ENCODE data around the gene SCN11A. TPM values are rescaled to one million over a fixed set of nuclear protein-coding genes. Genes with fewer than 3 reads are reported as not detected.

SCN11A gene
- polyA plus RNA-seq, 4 donors, result 0.32 to 3.9 TPM; not detected in 2

GRCh38 chr3:39024497-39024896 is 27.2 kb downstream of the SCN11A start:
- peaks cover 0 to 2% of the 10 kb centered on the region in 2 donors for H3K9me3 ChIP-seq (ENCODE audit: control insufficient read depth in 2 of 2, insufficient read depth in 1 of 2, low read depth in 1 of 2, low read length in 1 of 2)
- H3K4me3 ChIP-seq (ENCODE audit: low read depth in 1 of 3, low read length in 3 of 3), result no peak overlapping the region
- H3K4me1 ChIP-seq (ENCODE audit: control insufficient read depth in 3 of 3, insufficient read depth in 2 of 3, low read depth in 1 of 3, low read length in 2 of 3), result no peaks in the 10 kb centered on the region
- FAIRE-seq, result no peak
- no peak overlapping the region for H3K27ac ChIP-seq (ENCODE audit: low read depth in 1 of 3, low read length in 2 of 3)
- no peak for DNase-seq
- no peaks in the 10 kb centered on the region for H3K27me3 ChIP-seq (ENCODE audit: control insufficient read depth in 3 of 3, insufficient read depth in 3 of 3, low read length in 3 of 3)
- H3K36me3 ChIP-seq (ENCODE audit: control insufficient read depth in 3 of 3, insufficient read depth in 2 of 3, low read depth in 1 of 3, low read length in 3 of 3), result no peaks in the 10 kb centered on the region

GRCh38 chr3:39022286-39022630 is 29.5 kb downstream of the SCN11A start:
- H3K4me3 ChIP-seq (ENCODE audit: low read depth in 1 of 3, low read length in 3 of 3), result no peak overlapping the region

GRCh38 chr3:39021465-39022285 is 30.1 kb downstream of the SCN11A start:
- H3K4me3 ChIP-seq (ENCODE audit: low read depth in 1 of 3, low read length in 3 of 3), result no peak overlapping the region
- no peaks in the 10 kb centered on the region for H3K27me3 ChIP-seq (ENCODE audit: control insufficient read depth in 3 of 3, insufficient read depth in 3 of 3, low read length in 3 of 3)
- no peaks in the 10 kb centered on the region for H3K36me3 ChIP-seq (ENCODE audit: control insufficient read depth in 3 of 3, insufficient read depth in 2 of 3, low read depth in 1 of 3, low read length in 3 of 3)
- peaks cover 0 to 2% of the 10 kb centered on the region in 2 donors for H3K9me3 ChIP-seq (ENCODE audit: control insufficient read depth in 2 of 2, insufficient read depth in 1 of 2, low read depth in 1 of 2, low read length in 1 of 2)
- no peak for DNase-seq
- no peaks in the 10 kb centered on the region for H3K4me1 ChIP-seq (ENCODE audit: control insufficient read depth in 3 of 3, insufficient read depth in 2 of 3, low read depth in 1 of 3, low read length in 2 of 3)
- FAIRE-seq, result no peak
- no peak overlapping the region for H3K27ac ChIP-seq (ENCODE audit: low read depth in 1 of 3, low read length in 2 of 3)
- 85 to 90% (median 87%) methylated on average over 4 of the region's 4 CpGs for WGBS, 3 donors

More at GRCh38 chr3:39022286-39022630, 29.5 kb downstream of the SCN11A start:
- H3K27ac ChIP-seq (ENCODE audit: low read depth in 1 of 3, low read length in 2 of 3), result no peak overlapping the region
- peaks cover 0 to 2% of the 10 kb centered on the region in 2 donors for H3K9me3 ChIP-seq (ENCODE audit: control insufficient read depth in 2 of 2, insufficient read depth in 1 of 2, low read depth in 1 of 2, low read length in 1 of 2)
- no peaks in the 10 kb centered on the region for H3K36me3 ChIP-seq (ENCODE audit: control insufficient read depth in 3 of 3, insufficient read depth in 2 of 3, low read depth in 1 of 3, low read length in 3 of 3)
- no peak for DNase-seq
- no peaks in the 10 kb centered on the region for H3K4me1 ChIP-seq (ENCODE audit: control insufficient read depth in 3 of 3, insufficient read depth in 2 of 3, low read depth in 1 of 3, low read length in 2 of 3)
- H3K27me3 ChIP-seq (ENCODE audit: control insufficient read depth in 3 of 3, insufficient read depth in 3 of 3, low read length in 3 of 3), result no peaks in the 10 kb centered on the region
- no peak for FAIRE-seq

- H3K4me3 ChIP-seq (ENCODE audit: low read depth in 1 of 3, low read length in 3 of 3), result no peak overlapping the region
- no peaks in the 10 kb centered on the region for H3K27me3 ChIP-seq (ENCODE audit: control insufficient read depth in 3 of 3, insufficient read depth in 3 of 3, low read length in 3 of 3)
- H3K9me3 ChIP-seq (ENCODE audit: control insufficient read depth in 2 of 2, insufficient read depth in 1 of 2, low read depth in 1 of 2, low read length in 1 of 2), result peaks cover 0 to 2% of the 10 kb centered on the region in 2 donors
- FAIRE-seq (no peak), DNase-seq (no peak)
- H3K36me3 ChIP-seq (ENCODE audit: control insufficient read depth in 3 of 3, insufficient read depth in 2 of 3, low read depth in 1 of 3, low read length in 3 of 3), result no peaks in the 10 kb centered on the region
- 81 to 89% (median 89%) methylated on average over 1 of the region's 1 CpG for WGBS, 3 donors
- no peak overlapping the region for H3K27ac ChIP-seq (ENCODE audit: low read depth in 1 of 3, low read length in 2 of 3)
- no peaks in the 10 kb centered on the region for H3K4me1 ChIP-seq (ENCODE audit: control insufficient read depth in 3 of 3, insufficient read depth in 2 of 3, low read depth in 1 of 3, low read length in 2 of 3)
These were observed 30.7 kb downstream of the SCN11A start for GRCh38 chr3:39021029-39021428.

- DNase-seq (no peak), FAIRE-seq (no peak)
- 36 to 58% (median 52%) methylated on average over 2 of the region's 2 CpGs for WGBS, 3 donors
- Histone ChIP-seq H3K4me1 (ENCODE audit: control insufficient read depth in 3 of 3, insufficient read depth in 2 of 3, low read depth in 1 of 3, low read length in 2 of 3) (no peaks in the 10 kb centered on the region), H3K36me3 (ENCODE audit: control insufficient read depth in 3 of 3, insufficient read depth in 2 of 3, low read depth in 1 of 3, low read length in 3 of 3) (no peaks in the 10 kb centered on the region), H3K27ac (ENCODE audit: low read depth in 1 of 3, low read length in 2 of 3) (no peak overlapping the region), H3K4me3 (ENCODE audit: low read depth in 1 of 3, low read length in 3 of 3) (no peak overlapping the region), H3K9me3 (ENCODE audit: control insufficient read depth in 2 of 2, insufficient read depth in 1 of 2, low read depth in 1 of 2, low read length in 1 of 2) (peaks cover 0 to 2% of the 10 kb centered on the region in 2 donors), H3K27me3 (ENCODE audit: control insufficient read depth in 3 of 3, insufficient read depth in 3 of 3, low read length in 3 of 3) (no peaks in the 10 kb centered on the region)
These were observed 32.4 kb downstream of the SCN11A start for GRCh38 chr3:39019299-39019698.

DNA sequence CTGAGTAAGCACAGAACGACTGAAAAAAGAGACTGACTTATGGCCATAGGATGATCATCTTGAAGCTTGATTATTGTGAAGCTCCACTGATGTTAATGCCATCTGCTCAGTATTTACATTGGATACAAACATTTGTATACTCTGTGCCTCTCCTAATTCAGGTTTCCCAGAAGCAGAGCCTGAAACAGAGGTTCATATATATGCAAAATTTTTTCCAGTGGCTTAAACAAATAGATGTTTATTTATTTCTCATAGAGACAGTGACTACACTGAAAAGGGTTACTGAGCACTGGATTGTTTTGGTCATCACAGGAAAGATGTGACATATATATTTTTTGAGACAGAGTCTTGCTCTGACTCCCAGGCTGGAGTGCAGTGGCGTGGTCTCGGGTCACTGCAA is 36.3 kb downstream of the SCN11A start:
- FAIRE-seq (no peak), DNase-seq (no peak)
- Histone ChIP-seq H3K36me3 (ENCODE audit: control insufficient read depth in 3 of 3, insufficient read depth in 2 of 3, low read depth in 1 of 3, low read length in 3 of 3) (no peaks in the 10 kb centered on the region), H3K9me3 (ENCODE audit: control insufficient read depth in 2 of 2, insufficient read depth in 1 of 2, low read depth in 1 of 2, low read length in 1 of 2) (no peaks in the 10 kb centered on the region), H3K4me1 (ENCODE audit: control insufficient read depth in 3 of 3, insufficient read depth in 2 of 3, low read depth in 1 of 3, low read length in 2 of 3) (no peaks in the 10 kb centered on the region), H3K27me3 (ENCODE audit: control insufficient read depth in 3 of 3, insufficient read depth in 3 of 3, low read length in 3 of 3) (no peaks in the 10 kb centered on the region), H3K4me3 (ENCODE audit: low read depth in 1 of 3, low read length in 3 of 3) (no peak overlapping the region), H3K27ac (ENCODE audit: low read depth in 1 of 3, low read length in 2 of 3) (no peak overlapping the region)
- WGBS, 3 donors, result 79 to 90% (median 86%) methylated on average over 3 of the region's 3 CpGs

GRCh38 chr3:39013921-39014509 is 37.7 kb downstream of the SCN11A start:
- Histone ChIP-seq H3K4me3 (ENCODE audit: low read depth in 1 of 3, low read length in 3 of 3) (no peak overlapping the region), H3K27ac (ENCODE audit: low read depth in 1 of 3, low read length in 2 of 3) (no peak overlapping the region), H3K4me1 (ENCODE audit: control insufficient read depth in 3 of 3, insufficient read depth in 2 of 3, low read depth in 1 of 3, low read length in 2 of 3) (no peaks in the 10 kb centered on the region), H3K36me3 (ENCODE audit: control insufficient read depth in 3 of 3, insufficient read depth in 2 of 3, low read depth in 1 of 3, low read length in 3 of 3) (no peaks in the 10 kb centered on the region), H3K9me3 (ENCODE audit: control insufficient read depth in 2 of 2, insufficient read depth in 1 of 2, low read depth in 1 of 2, low read length in 1 of 2) (no peaks in the 10 kb centered on the region), H3K27me3 (ENCODE audit: control insufficient read depth in 3 of 3, insufficient read depth in 3 of 3, low read length in 3 of 3) (no peaks in the 10 kb centered on the region)
- FAIRE-seq (no peak), DNase-seq (no peak)
- 45 to 72% (median 46%) methylated on average over 4 of the region's 4 CpGs for WGBS, 3 donors

DNA sequence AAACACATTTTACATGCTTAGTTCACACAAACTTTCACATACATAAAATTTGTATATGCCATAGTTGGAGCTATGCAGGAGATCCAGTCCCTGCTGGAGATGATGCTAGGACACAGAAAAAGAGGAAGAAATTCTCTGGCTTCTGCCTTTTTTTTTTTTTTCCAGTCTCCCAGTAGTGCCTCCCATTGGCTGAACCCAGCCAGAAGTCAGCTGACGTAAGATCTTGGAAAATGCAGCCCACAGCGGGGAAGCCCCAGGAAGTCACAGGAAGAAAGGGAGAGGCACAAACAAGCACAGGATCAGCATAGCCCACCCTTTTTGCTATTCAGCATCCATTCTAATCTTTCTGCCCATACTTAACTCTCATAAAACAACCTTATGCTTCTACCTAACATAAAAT is 38.5 kb downstream of the SCN11A start:
- no peaks in the 10 kb centered on the region for H3K4me1 ChIP-seq (ENCODE audit: control insufficient read depth in 3 of 3, insufficient read depth in 2 of 3, low read depth in 1 of 3, low read length in 2 of 3)
- no peak overlapping the region for H3K4me3 ChIP-seq (ENCODE audit: low read depth in 1 of 3, low read length in 3 of 3)
- DNase-seq (no peak), FAIRE-seq (no peak)
- no peak overlapping the region for H3K27ac ChIP-seq (ENCODE audit: low read depth in 1 of 3, low read length in 2 of 3)
- H3K36me3 ChIP-seq (ENCODE audit: control insufficient read depth in 3 of 3, insufficient read depth in 2 of 3, low read depth in 1 of 3, low read length in 3 of 3), result no peaks in the 10 kb centered on the region
- H3K27me3 ChIP-seq (ENCODE audit: control insufficient read depth in 3 of 3, insufficient read depth in 3 of 3, low read length in 3 of 3), result no peaks in the 10 kb centered on the region
- H3K9me3 ChIP-seq (ENCODE audit: control insufficient read depth in 2 of 2, insufficient read depth in 1 of 2, low read depth in 1 of 2, low read length in 1 of 2), result no peaks in the 10 kb centered on the region
- WGBS, 3 donors, result 41 to 67% (median 48%) methylated on average over 2 of the region's 2 CpGs

Measured in small intestine (tissue), 7 donors.